Astrocyte of the cerebellum (primary cell): ENCODE data around the gene C4orf33.

Experiments used
- DNase-seq: peaks from one replicate; pipeline ENCODE4 v3.0.0-alpha.2; 2011; ENCODE audit warnings: low read depth
- H3K4me3 ChIP-seq: 2 replicates; pipeline ENCODE4 v1.5.1; 2011; ENCODE audit warnings: mild to moderate bottlenecking, low read depth, low read length, moderate library complexity
- CTCF ChIP-seq: IDR thresholded peaks from 2 replicates; pipeline ENCODE4 v1.5.1; 2012; ENCODE audit warnings: low read length, low read depth, moderate library complexity, mild to moderate bottlenecking; ENCODE audit errors: missing control alignments
- in situ Hi-C: cut with HindIII; loops from 2 replicates; pipeline ENCODE4 v1.10.0; 2017; ENCODE audit warnings: low sequenced_read_pairs

C4orf33 gene

GRCh38 chr4:129080129-129080528 is 15.8 kb upstream of the C4orf33 start:
- in situ Hi-C loops = no loop called here

GRCh38 chr4:129082302-129082701 is 13.7 kb upstream of the C4orf33 start:
- H3K4me3 ChIP-seq = no peak overlapping the region
- in situ Hi-C loops = no loop called here
- TF ChIP-seq CTCF = no peak
- no peak for DNase-seq

More at GRCh38 chr4:129080129-129080528, 15.8 kb upstream of the C4orf33 start:
- H3K4me3 ChIP-seq = no peak overlapping the region
- no peak for TF ChIP-seq CTCF
- no peak for DNase-seq

- in situ Hi-C loops = no loop called here
- TF ChIP-seq CTCF = no peak
- H3K4me3 ChIP-seq = no peak overlapping the region
- no peak for DNase-seq
Observed at GRCh38 chr4:129085472-129085871, 10.5 kb upstream of the C4orf33 start.

GRCh38 chr4:129087516-129087915 is 8.4 kb upstream of the C4orf33 start:
- DNase-seq = no peak
- no peak overlapping the region for H3K4me3 ChIP-seq
- no peak for TF ChIP-seq CTCF
- in situ Hi-C loops = no loop called here

GRCh38 chr4:129092631-129093190 is 3.2 kb upstream of the C4orf33 start:
- no peak for DNase-seq
- no peak for TF ChIP-seq CTCF
- H3K4me3 ChIP-seq = peak overlapping the region; percentile 83
- in situ Hi-C loops = no loop called here

- peak within 1 kb of the TSS; percentile 83 for H3K4me3 ChIP-seq
- TF ChIP-seq CTCF = no peak
- in situ Hi-C loops = no loop called here
- peak; percentile 98 for DNase-seq
Observed at GRCh38 chr4:129093191-129093920, 2.6 kb upstream of the C4orf33 start, which contains the start of gene SCLT1. SCLT1 (minus strand) TSS chr4:129093539; CDS start chr4:129093103, 436 bp downstream.
